Measurements from ENCODE around the gene MOGAT3. TPM values are rescaled to one million over a fixed set of nuclear protein-coding genes. Genes with fewer than 3 reads are reported as not detected.

MOGAT3 gene
- total and polyA plus RNA-seq, 9 of the 15 experiments (the other 6 are each of a cell fraction or from before 2014, with no cell fraction given), result 0.07 to 0.17 (median 0.13) TPM; not detected in 6

GRCh38 chr7:101243646-101244374, 43.0 kb upstream of the MOGAT3 start (continued):
- TF ChIP-seq AFF4 (CRISPR knock-in tag; IDR thresholded peaks at IDR 0.05), result no peak
- no peak for TF ChIP-seq ADNP (tag; IDR thresholded peaks at IDR 0.05)
- no peak for TF ChIP-seq TARDBP (IDR thresholded peaks at IDR 0.05)
- 0 out of 2 replicates have a peak, but pooled peaks have one; percentile 14 for TF ChIP-seq CUX1 (CRISPR knock-in tag; IDR thresholded peaks at IDR 0.05)
- TF ChIP-seq DEAF1 (CRISPR knock-in tag; IDR thresholded peaks at IDR 0.05), result peak; percentile 59
- TF ChIP-seq ZSCAN32 (CRISPR knock-in tag; IDR thresholded peaks at IDR 0.05), result no peak
- TF ChIP-seq FIP1L1 (IDR thresholded peaks at IDR 0.05; ENCODE audit: low read depth, low read length, poor library complexity, severe bottlenecking), result peak; percentile 28
- no peak for TF ChIP-seq RBM17 (IDR thresholded peaks at IDR 0.05; ENCODE audit: borderline replicate concordance, low read depth, low read length)
- no peak for TF ChIP-seq ETV6 (IDR thresholded peaks at IDR 0.05; ENCODE audit: borderline replicate concordance in 1 of 2, low read depth in 2 of 2, low read length in 1 of 2)
- no peak for TF ChIP-seq ETV6 (CRISPR knock-in tag; IDR thresholded peaks at IDR 0.05; ENCODE audit: borderline replicate concordance)
- TF ChIP-seq KDM1A (IDR thresholded peaks at IDR 0.05), result no peak
- peak; percentile 61 for TF ChIP-seq HNRNPLL (IDR thresholded peaks at IDR 0.05; ENCODE audit: low read depth, low read length, poor library complexity, severe bottlenecking)
- TF ChIP-seq ZFP30 (CRISPR knock-in tag; IDR thresholded peaks at IDR 0.05; ENCODE audit: borderline replicate concordance), result no peak
- TF ChIP-seq NFXL1 (CRISPR knock-in tag; IDR thresholded peaks at IDR 0.05), result no peak
- no peak for TF ChIP-seq SMAD3 (CRISPR knock-in tag; conservative IDR thresholded peaks at IDR 0.05)
- TF ChIP-seq NCOR1 (IDR thresholded peaks at IDR 0.05), result peak; percentile 57; the same call in 1 of the 2 replicates
- TF ChIP-seq MEF2A (IDR thresholded peaks at IDR 0.05; ENCODE audit: control insufficient read depth, low read depth, low read length), result no peak

Data from K562 (cell line).